OCI-M1 (cell line): ENCODE results near the gene C1QL4.
A peak's percentile ranks its signal among the peaks of the same experiment; 100 is the strongest.
"Not testable (repeated sequence)": the region's sequence is repeated elsewhere in the genome, so short reads cannot be mapped to it uniquely, and the experiment has no call there.

Experiments
- DNase-seq: peaks from one replicate; lab custom pipeline; 2025; lab: John Stamatoyannopoulos, UW

The C1QL4 gene

GRCh38 chr12:49333778-49334177 lies 3.2 kb downstream of the C1QL4 start:
- DNase-seq, result not testable (repeated sequence)

DNA sequence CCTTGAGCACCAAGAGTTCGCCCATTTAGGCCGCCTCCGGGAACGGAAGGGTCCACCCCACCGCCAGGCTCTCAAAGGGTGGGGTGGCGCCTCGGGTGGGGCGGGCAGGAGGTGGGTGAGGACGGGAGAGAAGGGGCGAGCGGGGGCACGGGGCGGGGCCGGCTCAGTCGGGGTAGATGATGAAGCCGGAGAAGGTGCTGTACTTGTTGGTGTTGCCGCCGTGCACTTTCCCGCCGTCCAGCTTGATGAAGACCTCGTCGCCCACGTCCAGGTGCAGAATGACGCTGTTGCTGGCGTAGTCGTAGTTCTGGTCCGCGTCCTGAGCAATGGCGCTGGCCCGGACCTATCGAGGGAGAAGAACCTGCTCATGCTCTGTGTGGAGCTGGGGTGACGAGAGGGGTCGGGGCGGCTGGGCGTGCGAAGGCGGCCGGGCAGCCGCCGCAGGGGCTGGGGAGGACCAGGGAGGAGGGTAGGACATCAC lies 4.1 kb downstream of the C1QL4 start:
- no peak for DNase-seq

GRCh38 chr12:49332441-49332861 lies 4.5 kb downstream of the C1QL4 start:
- DNase-seq, result no peak

GRCh38 chr12:49331380-49332222 lies 5.4 kb downstream of the C1QL4 start:
- DNase-seq, result peak; percentile 75

DNA sequence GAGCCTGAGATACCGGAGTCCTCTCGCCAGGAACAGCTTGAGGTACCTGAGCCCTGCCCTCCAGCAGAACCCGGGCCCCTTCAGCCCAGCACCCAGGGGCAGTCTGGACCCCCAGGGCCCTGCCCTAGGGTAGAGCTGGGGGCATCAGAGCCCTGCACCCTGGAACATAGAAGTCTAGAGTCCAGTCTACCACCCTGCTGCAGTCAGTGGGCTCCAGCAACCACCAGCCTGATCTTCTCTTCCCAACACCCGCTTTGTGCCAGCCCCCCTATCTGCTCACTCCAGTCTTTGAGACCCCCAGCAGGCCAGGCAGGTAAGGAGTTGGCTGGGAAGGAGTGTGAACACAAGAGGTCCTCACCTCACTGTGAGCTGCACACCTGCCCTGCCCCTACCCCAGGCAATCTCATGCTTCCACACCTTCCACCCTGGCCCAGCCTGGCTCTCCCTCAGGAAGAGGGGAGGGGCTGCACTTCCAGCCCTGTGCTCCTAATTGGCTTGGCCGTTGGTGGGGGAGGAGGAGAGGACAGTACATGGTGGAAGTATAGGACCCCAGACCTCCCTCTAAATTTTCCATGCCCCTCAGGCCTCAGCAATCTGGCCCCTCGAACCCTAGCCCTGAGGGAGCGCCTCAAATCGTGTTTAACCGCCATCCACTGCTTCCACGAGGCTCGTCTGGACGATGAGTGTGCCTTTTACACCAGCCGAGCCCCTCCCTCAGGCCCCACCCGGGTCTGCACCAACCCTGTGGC lies 6.2 kb downstream of the C1QL4 start:
- no peak for DNase-seq

- DNase-seq, result no peak
Measured at GRCh38 chr12:49330032-49330619, 6.9 kb downstream of the C1QL4 start.

DNA sequence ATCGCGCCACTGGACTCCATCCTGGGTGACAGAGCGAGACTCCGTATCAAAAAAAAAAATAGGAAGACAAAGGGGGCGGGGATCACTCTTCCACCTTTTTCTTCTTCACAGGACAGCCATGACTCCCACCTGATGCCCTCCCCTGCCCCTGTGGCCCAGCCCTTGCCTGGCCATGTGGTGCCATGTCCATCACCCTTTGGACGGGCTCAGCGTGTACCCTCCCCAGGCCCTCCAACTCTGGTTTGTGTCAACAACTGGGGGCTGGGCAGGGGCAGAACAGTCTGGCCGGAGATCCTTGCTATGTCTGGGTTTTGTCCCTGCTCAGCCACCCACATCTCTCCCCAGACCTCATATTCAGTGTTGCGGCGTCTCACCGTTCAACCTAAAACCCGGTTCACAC lies 8.2 kb downstream of the C1QL4 start:
- DNase-seq, result no peak

DNA sequence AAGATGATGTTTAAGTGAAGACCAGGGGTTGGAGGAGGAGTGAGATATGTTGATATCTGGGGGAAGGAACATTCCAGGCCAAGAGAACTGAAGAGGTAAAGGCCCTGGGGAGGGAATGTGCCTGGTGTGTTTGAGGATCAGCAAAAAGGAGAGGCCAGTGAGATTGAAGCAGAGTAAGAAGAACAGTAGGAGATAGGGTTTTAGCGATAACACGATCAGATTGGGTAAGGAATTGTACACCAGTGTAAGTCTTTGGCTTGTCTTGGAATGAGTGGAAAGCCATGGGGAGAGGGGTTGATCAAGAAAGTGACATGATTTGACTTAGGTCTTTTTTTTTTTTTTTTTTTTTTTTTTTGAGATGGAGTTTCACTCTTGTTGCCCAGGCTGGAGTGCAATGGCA lies 9.1 kb downstream of the C1QL4 start:
- DNase-seq, result no peak

DNA sequence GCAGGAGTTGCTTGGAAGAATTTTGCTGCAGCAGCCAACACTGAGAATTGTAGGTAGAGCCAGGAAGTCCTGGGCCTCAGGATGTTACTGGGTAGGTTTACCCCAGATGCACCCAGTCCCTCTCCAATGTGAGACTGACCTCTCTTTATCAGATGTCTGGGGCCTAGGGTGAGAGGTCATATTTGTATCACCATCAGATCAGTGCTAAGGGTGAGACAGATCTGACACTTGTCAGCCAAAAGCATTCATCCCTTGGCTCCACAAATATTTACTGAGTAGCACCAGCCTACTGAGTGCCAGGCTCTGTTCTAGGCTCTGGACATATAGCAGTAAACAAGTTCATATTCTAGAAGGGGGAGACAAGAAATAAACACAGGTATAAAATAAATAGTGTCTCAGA lies 9.6 kb downstream of the C1QL4 start:
- DNase-seq, result no peak

GRCh38 chr12:49325606-49326005 lies 11.4 kb downstream of the C1QL4 start:
- DNase-seq, result no peak

- DNase-seq, result no peak
Measured at GRCh38 chr12:49323524-49324097, 13.4 kb downstream of the C1QL4 start.

DNA sequence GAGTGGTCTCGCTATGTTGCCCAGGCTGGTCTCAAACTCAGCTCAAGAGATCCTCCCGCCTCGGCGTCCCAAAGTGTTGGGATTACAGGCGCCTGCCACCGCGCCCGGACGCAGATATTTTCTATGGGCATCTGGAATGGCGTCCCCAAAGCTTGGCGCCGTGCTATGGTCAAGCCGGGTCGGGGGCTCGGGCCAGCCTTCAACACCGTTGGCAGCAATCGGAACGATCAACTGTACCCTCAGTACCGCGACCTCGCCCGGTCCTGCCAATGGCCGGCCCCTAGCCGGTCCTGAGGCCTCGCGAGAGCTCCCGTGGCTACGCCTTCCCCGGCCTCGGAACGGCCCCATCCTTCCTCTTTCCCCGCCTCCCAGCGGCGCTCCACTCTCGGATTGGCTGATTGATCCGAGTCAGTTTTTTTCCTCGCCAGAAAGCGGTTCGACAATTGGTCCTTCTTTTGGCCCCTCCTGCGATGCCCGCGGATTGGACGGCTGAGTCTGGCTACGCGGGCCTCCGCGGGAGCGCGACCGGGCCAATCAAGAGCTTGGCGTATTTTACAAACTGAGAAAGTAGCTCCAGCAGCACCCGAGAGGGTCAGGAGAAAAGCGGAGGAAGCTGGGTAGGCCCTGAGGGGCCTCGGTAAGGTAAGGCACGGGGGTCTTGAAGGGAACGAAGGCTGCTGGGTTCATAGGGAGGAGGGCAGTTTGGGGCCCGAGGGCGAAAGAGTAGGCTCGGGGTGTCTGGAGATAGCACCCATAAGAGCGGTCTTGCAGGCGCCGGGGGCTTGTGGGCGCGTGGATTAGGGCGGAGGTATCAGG lies 14.1 kb downstream of the C1QL4 start, which contains the start of gene TROAP:
TROAP (plus strand) TSS at position 548 of the 816 bp plus-strand sequence. CDS start 354 bp downstream, outside the sequence.
- DNase-seq, result peak; percentile 99

DNA sequence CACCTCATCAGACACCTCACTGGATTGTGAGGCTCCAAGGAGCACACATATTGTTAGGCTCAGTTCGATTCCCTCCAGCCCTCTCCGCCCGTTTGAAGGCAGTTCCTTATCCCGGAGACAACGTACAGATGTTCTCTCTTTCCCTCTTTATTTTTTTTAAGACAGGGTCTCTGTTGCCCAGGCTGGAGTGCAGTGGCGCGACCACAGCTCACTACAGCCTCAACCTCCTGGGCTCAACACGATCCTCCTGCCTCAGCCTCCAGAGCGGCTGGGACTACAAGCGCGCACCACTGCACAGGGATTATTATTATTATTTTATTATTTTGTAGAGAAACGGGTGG lies 14.7 kb downstream of the C1QL4 start:
- peak; percentile 42 for DNase-seq

DNA sequence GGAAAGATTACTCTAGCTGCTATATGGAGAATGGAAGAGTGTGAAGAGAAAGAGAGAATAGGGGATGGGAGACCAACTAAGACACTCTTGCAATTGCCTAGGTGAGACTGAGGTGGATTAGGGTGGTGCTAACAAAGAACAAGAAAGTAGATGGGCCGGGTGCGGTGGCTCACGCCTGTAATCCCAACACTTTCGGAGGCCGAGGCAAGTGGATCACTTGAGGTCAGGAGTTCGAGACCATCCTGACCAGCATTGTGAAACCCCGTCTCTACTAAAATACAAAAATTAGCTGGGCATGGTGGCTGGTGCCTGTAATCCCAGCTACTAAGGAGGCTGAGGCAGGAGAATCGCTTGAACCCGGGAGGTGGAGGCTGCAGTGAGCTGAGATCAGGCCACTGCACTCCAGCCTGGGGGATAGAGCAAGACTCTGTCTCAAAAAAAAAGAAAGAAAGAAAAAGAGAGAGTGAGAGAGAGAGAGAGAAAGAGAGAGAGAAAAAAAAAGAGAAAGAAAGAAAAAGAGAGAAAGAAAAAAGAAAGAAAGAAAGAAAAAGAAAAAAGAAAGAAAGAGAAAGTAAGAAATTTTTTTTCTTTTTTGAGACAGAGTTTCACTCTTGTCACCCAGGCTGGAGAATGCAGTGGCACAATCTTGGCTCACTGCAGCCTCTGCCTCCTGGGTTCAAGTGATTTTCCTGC lies 16.4 kb downstream of the C1QL4 start:
- DNase-seq, result not testable (repeated sequence)

- not testable (repeated sequence) for DNase-seq
Measured at GRCh38 chr12:49317118-49317517, 19.9 kb downstream of the C1QL4 start.

DNA sequence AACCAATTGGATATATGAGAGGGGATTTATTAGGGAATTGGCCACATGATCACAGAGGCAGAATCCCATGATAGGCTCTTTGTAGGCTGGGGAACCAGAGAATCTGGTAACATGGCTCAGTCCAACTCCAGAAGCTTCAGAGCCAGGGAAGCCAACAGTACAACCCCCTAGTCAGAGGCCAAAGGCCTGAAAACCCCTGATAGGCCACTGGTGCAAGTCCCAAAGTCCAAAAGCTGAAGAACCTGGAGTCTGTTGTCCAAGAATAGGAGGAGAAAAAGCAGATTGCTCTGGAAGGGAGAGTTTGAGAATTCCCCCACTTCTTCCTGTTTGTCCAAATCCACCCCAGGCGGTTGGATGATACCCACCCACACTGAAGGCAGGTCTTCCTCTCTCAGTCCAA lies 22.2 kb downstream of the C1QL4 start:
- no peak for DNase-seq

DNA sequence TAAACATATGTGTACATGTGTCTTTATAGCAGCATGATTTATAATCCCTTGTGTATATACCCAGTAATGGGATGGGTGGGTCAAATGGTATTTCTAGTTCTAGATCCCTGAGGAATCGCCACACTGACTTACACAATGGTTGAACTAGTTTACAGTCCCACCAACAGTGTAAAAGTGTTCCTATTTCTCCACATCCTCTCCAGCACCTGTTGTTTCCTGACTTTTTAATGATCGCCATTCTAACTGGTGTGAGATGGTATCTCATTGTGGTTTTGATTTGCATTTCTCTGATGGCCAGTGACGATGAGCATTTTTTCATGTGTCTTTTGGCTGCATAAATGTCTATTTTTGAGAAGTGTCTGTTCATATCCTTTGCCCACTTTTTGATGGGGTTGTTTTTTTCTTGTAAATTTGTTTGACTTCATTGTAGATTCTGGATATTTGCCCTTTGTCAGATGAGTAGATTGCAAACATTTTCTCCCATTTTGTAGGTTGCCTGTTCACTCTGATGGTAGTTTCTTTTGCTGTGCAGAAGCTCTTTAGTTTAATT lies 26.5 kb downstream of the C1QL4 start:
- not testable (repeated sequence) for DNase-seq

DNA sequence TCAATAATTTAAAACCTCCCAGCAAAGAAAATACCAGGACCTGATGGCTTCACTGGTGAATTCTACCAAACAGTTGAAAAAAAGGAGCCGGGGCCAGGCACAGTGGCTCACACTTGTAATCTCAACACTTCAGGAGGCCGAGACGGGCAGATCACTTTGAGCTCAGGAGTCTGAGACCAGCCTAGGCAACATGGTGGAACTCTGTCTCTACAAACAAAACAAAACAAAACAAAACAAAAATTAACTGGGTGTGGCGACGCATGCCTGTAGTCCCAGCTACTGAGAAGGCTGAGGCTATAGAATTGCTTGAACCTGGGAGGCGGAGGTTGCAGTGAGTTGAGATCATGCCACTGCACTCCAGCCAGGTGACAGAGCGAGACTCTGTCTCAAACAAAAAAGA lies 27.6 kb downstream of the C1QL4 start:
- DNase-seq, result no peak

GRCh38 chr12:49305762-49306510 lies 31.1 kb downstream of the C1QL4 start:
- DNase-seq, result peak; percentile 27

GRCh38 chr12:49304161-49304560 lies 32.8 kb downstream of the C1QL4 start:
- DNase-seq, result no peak
